H1 (cell line): ENCODE data around the gene CDC42EP4. TPM values are rescaled to one million over a fixed set of nuclear protein-coding genes. Genes with fewer than 3 reads are reported as not detected.

ENCODE experiments used
- BRCA1 ChIP-seq: IDR thresholded peaks from 2 replicates; pipeline ENCODE4 v1.6.1; 2012; ENCODE audit warnings: low read depth, low read length, improper control_type of control experiment
- CHD7 ChIP-seq: fragments of 300-600 bp; sonication (generic); IDR thresholded peaks from 2 replicates; pipeline ENCODE4 v1.7.1; 2012; ENCODE audit warnings: low read length, moderate library complexity, mild to moderate bottlenecking, inconsistent platforms; ENCODE audit not compliant: insufficient replicate concordance
- GTF2F1 ChIP-seq: IDR thresholded peaks from 2 replicates; pipeline ENCODE4 v1.6.1; 2012; ENCODE audit warnings: low read depth, low read length, improper control_type of control experiment, borderline replicate concordance
- SRF ChIP-seq: IDR thresholded peaks from 2 replicates; pipeline ENCODE4 v1.6.1; 2011; ENCODE audit warnings: mild to moderate bottlenecking, low read depth, low read length, moderate library complexity
- TAF7 ChIP-seq: optimal IDR thresholded peaks from 2 replicates; pipeline ENCODE3; 2011; ENCODE audit warnings: low read depth, mild to moderate bottlenecking, inconsistent platforms, low read length, moderate library complexity, borderline replicate concordance
- TBP ChIP-seq: IDR thresholded peaks from 2 replicates; pipeline ENCODE4 v1.6.1; 2011; ENCODE audit warnings: low read depth, low read length, improper control_type of control experiment
- USF2 ChIP-seq: IDR thresholded peaks from 2 replicates; pipeline ENCODE4 v1.6.1; 2011; ENCODE audit warnings: low read length, improper control_type of control experiment
- polyA plus RNA-seq, 7 experiments: library from polyadenylated mRNA; depleted of rRNA in 3 of 7; stranded (reverse) in 5 of 7; unstranded in 2 of 7; fragments of >200 nt in 5 of 7; fragments of 200-250 nt in 2 of 7; gene quantifications; 1 replicate in 5 of 7; 2 replicates in 1 of 7; 4 replicates in 1 of 7; pipeline versions ENCODE4 v1.2.1 to v1.2.3, GENCODE V29; 2011 to 2013; ENCODE audit warnings: missing spikeins in 2 of 7, mixed read lengths in 2 of 7
- total RNA-seq: library from RNA; stranded (reverse); fragmentation: NEBNext Ultra II Directional; extraction: Animal tissue kit (Norgen Biotek cat#: 25700); gene quantifications from 2 replicates; pipeline ENCODE4 v1.2.1, GENCODE V29; 2021

The CDC42EP4 gene
- total and polyA plus RNA-seq, 2 of the 8 experiments (the other 6 are each of a cell fraction or from before 2014, with no cell fraction given) = 8.8 to 12.6 TPM

- TF ChIP-seq CHD7 = no peak
- TF ChIP-seq USF2 = no peak
- TF ChIP-seq BRCA1 = no peak
- no peak for TF ChIP-seq SRF
- TF ChIP-seq TBP = no peak
- no peak for TF ChIP-seq GTF2F1
- TF ChIP-seq TAF7 = no peak
Measured at GRCh38 chr17:73338566-73339197, 26.9 kb upstream of the CDC42EP4 start (continued).
